Heart left ventricle (tissue), 13 donors: ENCODE measurements around the gene RACK1.
"Not testable (repeated sequence)": the region's sequence is repeated elsewhere in the genome, so short reads cannot be mapped to it uniquely, and the experiment has no call there.

Experiments used
- POLR2A ChIP-seq, 2 donors: fragments of 450-650 bp; IDR thresholded peaks; one replicate each; pipeline ENCODE4 v1.6.1; 2017; ENCODE audit warnings: antibody characterized with exemption in 2 of 2, mild to moderate bottlenecking in 2 of 2, moderate library complexity in 2 of 2
- TF ChIP-seq, protein P1 (sequence below), 12 donors: fragments of 200-600 bp; sonication (generic) in 4 of 12; IDR thresholded peaks; one replicate each; pipeline versions ENCODE4 v1.5.0 to v1.8.0; 2018 to 2022; ENCODE audit warnings: antibody characterized with exemption in 12 of 12, mild to moderate bottlenecking in 5 of 12
- donor health status: ischemic (EF 13 %, LVEDD 7.1; RV severe dilation, severe dysfunction).
- donor health status: DM: no; HTN: yes; CAD: no.
- donor health status: DM: no; HTN: no; CAD: no.
- donor health status: ischemic (EF 25% LVEDD 6.9; RV normal size, moderate dysfunction).
- donor health status: ischemic (EF 25% LVEDD 5.7; RV mildly dilated, moderate dysfunction).
- donor health status: ischemic (EF 35%, LVEDD 5.7; RV mildly dilated, moderate dysfunction).
- donor health status: nonischemic (EF 11% LVEDD 7.7; RV severe dilation, severe dysfunction).
- donor health status: DM: yes; HTN: yes; CAD: no.
- donor health status: PGD.
- donor health status: ischemic (EF 29% LVEDD 5.4; RV normal size, mild dysfunction).
- donor health status: nonischemic (EF 23%, LVEDD 6.1; RV moderate dilation, normal function).

DNA sequence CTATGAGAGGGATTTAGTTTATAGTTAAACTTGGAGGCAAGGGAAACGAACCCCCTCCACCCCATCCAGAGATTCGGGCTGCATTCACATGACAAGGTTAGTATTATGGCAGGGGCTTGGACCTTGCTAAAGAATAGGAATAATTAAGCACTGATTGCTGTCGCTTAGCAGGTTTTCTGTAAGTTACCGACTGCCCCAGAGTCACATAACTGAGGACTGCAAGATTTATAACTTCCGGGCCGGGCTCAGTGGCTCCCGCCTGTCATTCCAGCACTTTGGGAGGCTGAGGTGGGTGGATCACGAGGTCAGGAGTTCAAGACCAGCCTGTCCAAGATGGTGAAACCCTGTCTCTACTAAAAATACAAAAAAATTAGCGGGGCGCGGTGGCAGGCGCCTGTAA, 24.2 kb upstream of the RACK1 start:
- TF ChIP-seq, protein P1, sequence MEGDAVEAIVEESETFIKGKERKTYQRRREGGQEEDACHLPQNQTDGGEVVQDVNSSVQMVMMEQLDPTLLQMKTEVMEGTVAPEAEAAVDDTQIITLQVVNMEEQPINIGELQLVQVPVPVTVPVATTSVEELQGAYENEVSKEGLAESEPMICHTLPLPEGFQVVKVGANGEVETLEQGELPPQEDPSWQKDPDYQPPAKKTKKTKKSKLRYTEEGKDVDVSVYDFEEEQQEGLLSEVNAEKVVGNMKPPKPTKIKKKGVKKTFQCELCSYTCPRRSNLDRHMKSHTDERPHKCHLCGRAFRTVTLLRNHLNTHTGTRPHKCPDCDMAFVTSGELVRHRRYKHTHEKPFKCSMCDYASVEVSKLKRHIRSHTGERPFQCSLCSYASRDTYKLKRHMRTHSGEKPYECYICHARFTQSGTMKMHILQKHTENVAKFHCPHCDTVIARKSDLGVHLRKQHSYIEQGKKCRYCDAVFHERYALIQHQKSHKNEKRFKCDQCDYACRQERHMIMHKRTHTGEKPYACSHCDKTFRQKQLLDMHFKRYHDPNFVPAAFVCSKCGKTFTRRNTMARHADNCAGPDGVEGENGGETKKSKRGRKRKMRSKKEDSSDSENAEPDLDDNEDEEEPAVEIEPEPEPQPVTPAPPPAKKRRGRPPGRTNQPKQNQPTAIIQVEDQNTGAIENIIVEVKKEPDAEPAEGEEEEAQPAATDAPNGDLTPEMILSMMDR (IDR thresholded peaks at IDR 0.05) = not testable (repeated sequence)
- TF ChIP-seq POLR2A (IDR thresholded peaks at IDR 0.05) = not testable (repeated sequence)
